PFSK-1 (cell line): ENCODE results near the gene PRCD. TPM values are rescaled to one million over a fixed set of nuclear protein-coding genes. Genes with fewer than 3 reads are reported as not detected.

Experiments
- FOXP2 ChIP-seq: optimal IDR thresholded peaks from 2 replicates; pipeline ENCODE3; 2011; ENCODE audit warnings: borderline replicate concordance, control low read depth, inconsistent platforms; ENCODE audit not compliant: insufficient read depth; ENCODE audit errors: extremely low read length, extremely low read depth
- POLR2AphosphoS5 ChIP-seq: IDR thresholded peaks from 2 replicates; pipeline ENCODE4 v1.6.1; 2012; ENCODE audit warnings: low read depth, mild to moderate bottlenecking, control low read depth, low read length, moderate library complexity
- REST ChIP-seq, 2 experiments: IDR thresholded peaks; 2 replicates each; pipeline versions ENCODE4 v1.6.1 to v1.8.0; 2011 to 2012; ENCODE audit warnings: low read depth in 2 of 2, low read length in 2 of 2, control low read depth in 1 of 2, inconsistent platforms in 1 of 2, mild to moderate bottlenecking in 1 of 2, moderate library complexity in 1 of 2; ENCODE audit not compliant: insufficient read depth in 1 of 2
- SIN3A ChIP-seq: IDR thresholded peaks from 2 replicates; pipeline ENCODE4 v1.6.1; 2012; ENCODE audit warnings: mild to moderate bottlenecking, low read length, moderate library complexity, borderline replicate concordance; ENCODE audit not compliant: insufficient read depth
- TAF1 ChIP-seq: IDR thresholded peaks from 2 replicates; pipeline ENCODE4 v1.6.1; 2012; ENCODE audit warnings: low read length, control low read depth, borderline replicate concordance; ENCODE audit not compliant: insufficient read depth
- polyA plus RNA-seq: library from polyadenylated mRNA; unstranded; fragments of >200 nt; gene quantifications from one replicate; pipeline ENCODE4 v1.2.1, GENCODE V29; 2012; ENCODE audit warnings: low read depth, missing spikeins; ENCODE audit not compliant: insufficient read length

The PRCD gene
- 0.88 TPM for polyA plus RNA-seq

GRCh38 chr17:76539631-76540271, at the start of gene PRCD:
Gene PRCD, plus strand, starts transcription at chr17:76540044. Its CDS starts 98 bp downstream, at chr17:76540142.
- no peak for TF ChIP-seq SIN3A
- TF ChIP-seq TAF1 = no peak
- no peak for TF ChIP-seq FOXP2
- TF ChIP-seq POLR2AphosphoS5 = no peak
- TF ChIP-seq REST (IDR thresholded peaks at IDR 0.05; ENCODE audit: insufficient read depth in 1 of 2, low read depth in 2 of 2, low read length in 2 of 2) = no peak

- TF ChIP-seq REST (IDR thresholded peaks at IDR 0.05; ENCODE audit: insufficient read depth in 1 of 2, low read depth in 2 of 2, low read length in 2 of 2) (no peak), POLR2AphosphoS5 (no peak), TAF1 (no peak), SIN3A (no peak), FOXP2 (no peak)
These were observed 49.6 kb upstream of the PRCD start for GRCh38 chr17:76490112-76490710.

- no peak for TF ChIP-seq FOXP2
- no peak for TF ChIP-seq POLR2AphosphoS5
- TF ChIP-seq SIN3A = no peak
- TF ChIP-seq TAF1 = no peak
- no peak for TF ChIP-seq REST (IDR thresholded peaks at IDR 0.05; ENCODE audit: insufficient read depth in 1 of 2, low read depth in 2 of 2, low read length in 2 of 2)
These were observed 48.3 kb upstream of the PRCD start for GRCh38 chr17:76491271-76492122.

- TF ChIP-seq POLR2AphosphoS5 (no peak), REST (IDR thresholded peaks at IDR 0.05; ENCODE audit: insufficient read depth in 1 of 2, low read depth in 2 of 2, low read length in 2 of 2) (no peak), FOXP2 (no peak), SIN3A (no peak), TAF1 (no peak)
These were observed 47.5 kb upstream of the PRCD start for GRCh38 chr17:76492123-76492988.
